Measurements from ENCODE around the gene SLC22A17.
A peak's percentile ranks its signal among the peaks of the same experiment; 100 is the strongest.
"Not testable (repeated sequence)": the region's sequence is repeated elsewhere in the genome, so short reads cannot be mapped to it uniquely, and the experiment has no call there.

Gene SLC22A17

DNA sequence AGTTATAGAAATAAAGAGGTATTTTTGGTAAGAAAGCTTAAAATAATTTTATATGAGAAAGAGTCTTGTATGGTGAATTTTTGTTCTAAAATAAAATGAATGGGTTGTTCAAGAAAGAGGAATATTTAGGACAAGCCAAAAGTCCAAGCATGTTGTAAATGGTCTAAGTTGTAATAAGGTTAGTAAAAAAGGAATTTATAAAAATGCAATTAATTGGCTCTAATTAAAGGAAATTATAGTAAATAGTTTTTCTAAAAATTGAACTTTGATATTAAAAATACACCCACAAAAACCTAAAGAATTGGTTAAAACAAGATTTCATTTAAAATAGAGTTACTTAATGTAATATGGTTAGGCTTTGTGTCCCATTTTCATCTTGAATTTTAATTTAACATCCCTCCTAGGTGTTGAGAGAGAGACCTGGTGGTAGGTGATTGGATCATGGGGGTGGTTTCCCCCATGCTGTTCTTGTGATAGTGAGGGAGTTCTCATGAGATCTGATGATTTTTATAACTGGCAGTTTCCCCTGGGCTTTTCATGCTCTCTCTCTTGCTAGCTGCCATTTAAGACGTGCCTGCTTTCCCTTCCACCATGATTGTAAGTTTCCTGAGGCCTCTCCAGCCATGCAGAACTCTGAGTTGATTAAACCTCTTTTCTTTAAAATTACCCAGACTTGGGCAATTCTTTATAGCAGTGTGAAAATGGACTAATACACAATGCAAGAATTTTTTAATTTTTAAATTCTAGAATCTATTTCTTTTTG is 13.0 kb downstream of the SLC22A17 start:
- DNase-seq (ENCODE audit: low read depth), result no peak

DNA sequence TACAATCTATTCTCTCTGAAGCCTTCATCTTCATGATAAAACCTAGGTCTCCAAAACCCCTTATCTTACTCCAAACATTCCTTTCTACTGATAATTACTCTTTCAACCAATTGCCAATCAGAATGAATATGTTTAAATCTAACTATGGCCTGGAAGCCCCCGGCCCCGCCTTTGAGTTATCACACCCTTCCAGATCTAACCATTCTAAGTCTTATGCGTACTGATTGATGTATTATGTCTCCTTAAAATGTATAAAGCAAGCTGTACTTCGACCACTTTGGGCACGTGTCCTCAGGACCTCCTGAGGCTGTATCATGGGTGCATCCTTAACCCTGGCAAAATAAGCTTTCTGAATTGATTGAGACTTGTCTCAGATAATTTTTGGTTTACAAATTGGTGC is 17.1 kb downstream of the SLC22A17 start:
- no peak for DNase-seq (ENCODE audit: low read depth)

DNA sequence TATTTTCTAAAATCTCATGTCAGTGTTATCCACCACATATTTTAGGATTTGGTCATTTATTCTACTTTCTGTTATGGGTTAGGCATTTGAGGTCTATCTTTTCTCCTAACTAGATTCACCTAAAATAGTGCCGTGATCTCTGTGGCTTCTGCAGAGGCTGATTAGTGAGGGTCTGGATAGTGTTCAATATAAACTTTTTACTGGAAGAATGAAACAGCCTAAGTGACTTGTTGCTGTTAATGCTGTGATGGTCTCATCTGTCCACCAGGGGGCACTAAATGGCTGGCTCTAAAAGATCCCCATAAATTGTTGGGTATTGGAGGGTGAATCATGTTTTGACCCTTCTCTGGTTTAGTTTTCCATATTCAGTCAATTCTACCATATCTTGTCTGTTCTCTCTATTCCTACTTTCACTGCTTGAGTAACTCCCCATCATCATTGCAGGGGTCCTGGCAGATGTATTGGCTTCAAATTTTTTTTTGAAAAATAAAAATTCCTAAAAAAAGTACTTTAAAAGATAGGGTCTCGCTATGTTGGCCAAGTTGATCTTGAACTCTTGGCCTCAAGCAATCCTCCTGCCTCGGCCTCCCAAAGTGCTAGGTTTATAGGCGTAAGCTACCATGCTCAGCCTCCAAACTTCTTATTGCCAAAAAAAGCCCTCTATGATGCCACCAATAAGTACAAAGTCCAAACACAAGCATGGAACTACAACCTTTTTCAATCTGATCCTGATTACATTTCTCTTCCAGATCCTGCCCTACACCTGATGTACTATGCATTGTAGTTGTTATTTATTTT is 24.5 kb downstream of the SLC22A17 start:
- DNase-seq (ENCODE audit: low read depth), result no peak

DNA sequence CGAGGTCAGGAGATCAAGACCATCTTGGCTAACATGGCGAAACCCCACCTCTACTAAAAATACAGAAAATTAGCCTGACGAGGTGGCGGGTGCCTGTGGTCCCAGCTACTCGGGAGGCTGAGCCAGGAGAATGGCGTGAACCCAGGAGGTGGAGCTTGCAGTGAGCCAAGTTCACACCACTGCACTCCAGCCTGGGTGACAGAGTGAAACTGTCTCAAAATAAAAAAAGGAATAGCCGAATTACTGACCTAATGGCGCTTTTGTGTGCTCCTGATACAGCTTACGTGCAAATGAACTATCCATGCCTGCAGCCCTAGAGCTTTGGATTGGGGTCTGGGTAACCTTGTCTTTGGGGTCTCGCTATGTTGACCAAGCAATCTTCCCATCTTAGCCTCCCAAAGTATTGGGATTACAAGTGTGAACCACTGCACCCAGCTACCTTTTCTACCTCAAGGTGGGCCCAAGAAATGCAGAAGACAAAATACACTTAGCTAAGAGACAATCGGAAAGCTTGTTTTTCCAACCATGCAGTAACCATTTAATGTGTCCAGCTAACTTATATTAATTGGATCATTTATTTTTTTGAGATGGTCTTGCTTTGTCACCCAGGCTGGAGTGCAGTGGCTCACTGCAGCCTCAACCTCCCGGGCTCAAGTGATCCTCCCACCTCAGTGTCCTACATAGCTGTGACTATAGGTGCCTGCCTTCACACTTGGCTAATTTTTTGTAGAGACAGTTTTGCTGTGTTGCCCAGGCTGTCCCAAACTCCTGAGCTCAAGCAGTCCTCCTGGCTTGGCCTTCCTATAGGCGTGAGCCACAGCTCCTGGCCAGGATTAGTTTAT is 26.0 kb downstream of the SLC22A17 start:
- no peak for DNase-seq (ENCODE audit: low read depth)

DNA sequence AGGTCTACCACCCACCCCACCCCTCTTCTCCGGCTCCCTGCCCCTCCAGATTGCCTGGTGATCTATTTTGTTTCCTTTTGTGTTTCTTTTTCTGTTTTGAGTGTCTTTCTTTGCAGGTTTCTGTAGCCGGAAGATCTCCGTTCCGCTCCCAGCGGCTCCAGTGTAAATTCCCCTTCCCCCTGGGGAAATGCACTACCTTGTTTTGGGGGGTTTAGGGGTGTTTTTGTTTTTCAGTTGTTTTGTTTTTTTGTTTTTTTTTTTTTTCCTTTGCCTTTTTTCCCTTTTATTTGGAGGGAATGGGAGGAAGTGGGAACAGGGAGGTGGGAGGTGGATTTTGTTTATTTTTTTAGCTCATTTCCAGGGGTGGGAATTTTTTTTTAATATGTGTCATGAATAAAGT is 26.9 kb downstream of the SLC22A17 start:
- DNase-seq (ENCODE audit: low read depth), result not testable (repeated sequence)

DNA sequence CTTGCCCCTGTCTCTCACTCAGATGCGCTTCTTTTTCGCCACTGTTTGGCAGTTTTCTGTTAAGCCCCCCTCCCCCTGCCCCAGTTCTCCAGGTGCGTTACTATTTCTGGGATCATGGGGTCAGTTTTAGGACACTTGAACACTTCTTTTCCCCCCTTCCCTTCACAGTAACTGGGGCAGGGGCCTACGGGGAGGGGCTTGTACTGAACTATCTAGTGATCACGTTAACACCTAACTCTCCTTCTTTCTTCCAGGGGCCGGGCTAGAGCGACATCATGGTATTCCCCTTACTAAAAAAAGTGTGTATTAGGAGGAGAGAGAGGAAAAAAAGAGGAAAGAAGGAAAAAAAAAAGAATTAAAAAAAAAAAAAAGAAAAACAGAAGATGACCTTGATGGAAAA is 27.7 kb downstream of the SLC22A17 start:
- DNase-seq (ENCODE audit: low read depth), result no peak

DNA sequence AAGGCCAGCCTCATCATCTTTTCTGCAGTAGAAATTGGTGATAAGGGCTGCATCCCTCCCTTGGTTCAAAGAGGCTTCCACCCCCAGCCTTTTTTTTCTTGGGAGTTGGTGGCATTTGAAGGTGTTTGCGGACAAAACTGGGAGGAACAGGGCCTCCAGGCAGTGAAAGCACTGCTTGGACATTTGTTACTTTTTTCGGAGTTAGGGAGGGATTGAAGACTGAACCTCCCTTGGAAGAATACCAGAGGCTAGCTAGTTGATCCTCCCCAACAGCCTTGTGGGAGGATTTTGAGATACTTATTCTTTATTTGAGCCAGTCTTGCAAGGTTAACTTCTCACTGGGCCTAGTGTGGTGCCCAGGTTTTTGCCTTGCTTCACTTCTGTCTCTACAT is 28.2 kb downstream of the SLC22A17 start:
- DNase-seq (ENCODE audit: low read depth), result no peak

DNA sequence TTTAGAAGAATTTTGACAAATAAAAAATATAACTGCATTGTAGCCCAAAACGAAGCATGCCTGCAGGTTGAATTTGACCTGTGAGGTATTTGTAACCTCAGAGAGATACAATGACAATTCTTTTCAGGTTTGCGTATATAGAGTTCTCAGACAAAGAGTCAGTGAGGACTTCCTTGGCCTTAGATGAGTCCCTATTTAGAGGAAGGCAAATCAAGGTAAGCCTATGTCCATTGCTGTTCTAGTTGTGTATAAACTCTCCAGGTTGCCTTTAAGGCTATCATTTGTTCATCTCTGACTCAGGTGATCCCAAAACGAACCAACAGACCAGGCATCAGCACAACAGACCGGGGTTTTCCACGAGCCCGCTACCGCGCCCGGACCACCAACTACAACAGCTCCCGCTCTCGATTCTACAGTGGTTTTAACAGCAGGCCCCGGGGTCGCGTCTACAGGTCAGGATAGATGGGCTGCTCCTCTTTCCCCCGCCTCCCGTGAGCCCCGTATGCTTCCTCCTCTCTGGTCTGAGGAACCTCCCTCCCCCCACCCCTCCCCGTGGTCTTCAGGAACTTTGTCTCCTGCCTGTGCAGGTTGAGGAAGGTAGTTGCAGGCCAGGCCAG is 28.7 kb downstream of the SLC22A17 start:
- no peak for DNase-seq (ENCODE audit: low read depth)

DNA sequence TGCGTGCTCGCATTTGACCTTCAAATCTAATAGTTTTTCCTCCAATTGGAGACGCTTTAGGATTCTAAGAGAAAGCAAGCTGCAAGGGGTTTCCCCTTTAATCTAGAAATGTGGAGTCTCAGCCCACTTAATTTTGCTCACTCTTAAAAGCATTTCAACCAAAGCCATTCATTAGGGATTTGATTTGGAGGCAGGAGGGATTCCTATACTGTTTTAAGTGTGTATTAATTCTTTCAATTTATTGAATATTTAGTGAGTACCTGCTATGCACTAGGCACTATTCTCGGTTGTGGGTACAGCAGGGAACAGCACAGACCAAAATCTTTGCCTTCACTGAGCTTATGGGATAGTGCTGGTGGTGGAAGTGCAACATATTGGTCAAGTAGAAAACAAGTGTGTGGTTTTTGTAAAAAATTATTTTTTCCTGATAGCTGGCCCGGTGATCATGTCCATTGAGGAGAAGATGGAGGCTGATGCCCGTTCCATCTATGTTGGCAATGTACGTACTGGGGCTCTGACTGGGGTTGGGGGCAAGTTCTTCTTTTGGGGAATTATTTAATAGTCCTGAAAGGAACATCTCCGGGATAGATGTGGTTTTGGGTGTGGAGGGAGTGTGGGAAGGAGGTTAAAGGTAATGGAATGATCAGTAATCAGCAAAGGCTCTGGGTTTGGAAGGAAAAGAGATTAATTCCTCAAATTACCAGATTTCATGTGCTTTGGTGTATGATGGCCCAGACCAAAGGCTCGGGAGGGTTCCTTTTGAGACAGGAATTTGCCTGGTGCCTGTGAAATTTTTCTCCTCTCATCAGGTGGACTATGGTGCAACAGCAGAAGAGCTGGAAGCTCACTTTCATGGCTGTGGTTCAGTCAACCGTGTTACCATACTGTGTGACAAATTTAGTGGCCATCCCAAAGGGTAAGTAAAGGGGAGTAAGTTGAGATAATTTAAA is 29.8 kb downstream of the SLC22A17 start:
- no peak for DNase-seq (ENCODE audit: low read depth)

DNA sequence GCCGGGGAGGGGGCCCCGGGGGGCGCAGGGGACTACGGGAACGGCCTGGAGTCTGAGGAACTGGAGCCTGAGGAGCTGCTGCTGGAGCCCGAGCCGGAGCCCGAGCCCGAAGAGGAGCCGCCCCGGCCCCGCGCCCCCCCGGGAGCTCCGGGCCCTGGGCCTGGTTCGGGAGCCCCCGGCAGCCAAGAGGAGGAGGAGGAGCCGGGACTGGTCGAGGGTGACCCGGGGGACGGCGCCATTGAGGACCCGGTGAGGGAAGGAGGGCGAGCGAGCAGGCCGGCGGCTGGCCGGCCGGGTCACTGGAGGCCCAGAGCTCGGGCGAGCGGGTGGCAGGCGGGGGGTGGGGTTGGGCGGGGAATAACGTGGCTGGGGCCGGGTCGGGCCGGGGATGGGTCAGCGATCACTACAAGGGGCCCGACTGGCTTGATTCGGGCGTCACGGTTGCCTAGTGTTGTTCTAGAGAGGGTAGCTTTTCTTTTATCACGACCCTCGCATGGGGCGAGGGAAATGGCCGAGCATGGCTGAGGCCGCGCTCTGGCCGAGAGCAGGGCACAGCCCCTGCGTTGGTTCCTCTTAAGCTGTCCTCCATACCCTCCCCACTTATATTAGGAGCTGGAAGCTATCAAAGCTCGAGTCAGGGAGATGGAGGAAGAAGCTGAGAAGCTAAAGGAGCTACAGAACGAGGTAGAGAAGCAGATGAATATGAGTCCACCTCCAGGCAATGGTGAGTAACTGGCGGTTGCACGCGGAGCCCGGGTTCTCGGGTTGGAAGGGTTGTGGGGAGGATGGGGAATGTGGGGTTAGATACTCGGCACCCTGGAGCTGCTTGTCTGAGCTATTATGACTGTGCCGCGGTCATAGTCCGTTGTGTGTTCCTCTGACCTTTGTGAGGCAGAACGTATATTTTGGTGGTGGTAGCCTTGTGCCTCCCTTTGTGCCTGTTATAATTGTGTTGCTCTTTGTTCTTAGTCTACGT is 30.8 kb downstream of the SLC22A17 start:
- no peak for DNase-seq (ENCODE audit: low read depth)

DNA sequence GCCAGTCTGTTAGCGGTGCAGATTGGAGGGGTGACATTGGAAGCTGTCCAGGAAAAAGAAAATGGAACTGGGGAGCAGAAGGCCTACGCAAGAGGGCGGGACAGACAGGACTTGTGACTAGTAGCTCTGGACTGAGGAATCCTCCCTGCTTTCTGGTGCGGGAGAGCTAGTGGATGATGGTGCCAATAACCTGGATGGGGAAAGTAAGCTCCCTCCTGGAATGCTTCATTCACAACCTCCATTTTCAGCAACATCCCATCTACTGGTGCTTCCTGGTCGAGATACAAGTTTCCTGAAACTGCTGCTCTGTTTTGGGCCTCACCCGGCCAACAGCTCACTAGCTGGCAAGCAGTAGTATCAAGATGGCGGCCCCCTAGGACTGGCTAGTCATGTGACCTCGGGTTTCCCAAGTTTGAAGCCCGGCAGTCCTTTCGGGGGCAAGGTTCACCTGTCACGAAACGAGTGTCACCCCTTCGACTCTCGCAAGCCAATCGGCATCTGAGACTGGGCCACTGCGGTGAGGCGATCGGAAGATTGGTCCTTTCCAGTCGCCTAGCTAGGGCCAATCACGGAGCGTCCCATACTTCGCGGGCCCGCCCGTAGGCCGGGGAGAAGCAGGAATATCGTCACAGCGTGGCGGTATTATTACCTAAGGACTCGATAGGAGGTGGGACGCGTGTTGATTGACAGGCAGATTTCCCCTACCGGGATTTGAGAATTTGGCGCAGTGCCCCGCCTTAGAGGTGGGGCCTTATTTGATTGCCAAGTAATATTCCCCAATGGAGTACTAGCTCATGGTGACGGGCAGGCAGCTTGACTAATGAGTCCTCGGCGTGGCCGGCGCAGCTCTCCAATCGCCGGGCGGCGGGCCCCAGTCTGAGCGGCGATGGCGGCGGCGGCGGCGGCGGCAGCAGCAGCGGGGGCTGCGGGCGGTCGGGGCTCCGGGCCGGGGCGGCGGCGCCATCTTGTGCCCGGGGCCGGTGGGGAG is 31.8 kb downstream of the SLC22A17 start, which contains the start of gene PABPN1:
PABPN1 (plus strand) TSS at position 874 of the 988 bp plus-strand sequence; CDS start at position 887, 13 bp downstream.
- peak; percentile 99 for DNase-seq (ENCODE audit: low read depth)

DNA sequence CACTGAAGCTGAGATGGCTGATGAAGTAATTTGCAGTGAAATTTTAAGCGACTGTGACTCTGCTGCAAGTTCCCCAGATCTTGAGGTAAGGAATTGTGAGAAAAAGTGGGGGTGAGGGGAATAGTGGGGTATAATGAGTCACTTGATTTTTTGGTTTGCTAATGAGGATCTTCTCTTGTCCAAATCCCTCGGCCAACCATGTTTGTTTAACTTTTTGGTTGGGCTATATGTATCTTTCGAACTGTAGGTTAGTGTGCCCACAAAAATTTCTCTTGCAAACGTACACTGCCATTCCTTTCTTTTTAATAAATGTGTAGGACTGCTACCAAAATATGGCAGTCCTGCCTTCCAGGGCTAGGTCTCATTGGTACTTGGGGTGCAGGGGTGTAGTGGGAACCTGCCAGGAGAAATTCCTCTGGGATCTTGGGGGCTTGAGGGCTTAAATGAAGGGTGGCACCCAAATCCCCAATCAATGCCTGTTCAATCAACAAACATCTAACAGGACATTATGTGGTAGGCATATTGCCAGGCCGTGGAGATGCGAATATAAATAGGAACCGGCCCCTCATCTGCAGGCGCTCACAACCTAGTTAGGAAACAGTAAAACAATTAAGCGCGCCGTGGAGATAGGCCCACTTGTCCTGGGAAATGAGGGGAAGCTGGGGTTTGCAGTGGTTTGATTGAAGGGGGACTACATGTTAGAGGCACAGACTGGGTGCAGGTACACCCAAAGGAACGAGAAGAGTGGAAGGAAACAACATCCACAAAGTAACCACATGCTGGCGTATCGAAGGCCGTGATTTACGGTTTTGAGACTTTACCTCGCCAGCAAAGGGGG is 32.7 kb downstream of the SLC22A17 start:
- no peak for DNase-seq (ENCODE audit: low read depth)

DNA sequence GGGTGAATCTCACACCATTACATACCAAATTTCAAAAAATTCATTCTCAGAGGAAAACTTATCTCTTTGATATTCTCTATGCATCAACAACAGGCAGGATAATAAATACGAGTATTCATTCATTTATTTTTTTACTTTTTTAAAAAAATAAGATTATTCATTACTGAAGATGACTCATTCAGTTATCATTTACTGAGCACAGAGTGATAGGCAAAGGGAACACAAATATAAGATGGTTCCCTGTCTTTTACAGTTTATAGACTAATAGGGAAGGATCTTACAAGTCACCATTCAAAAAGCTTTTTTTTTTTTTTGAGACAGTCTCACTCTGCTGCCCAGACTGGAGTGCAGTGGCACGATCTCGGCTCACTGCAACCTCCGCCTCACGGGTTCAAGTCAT is 36.4 kb downstream of the SLC22A17 start:
- no peak for DNase-seq (ENCODE audit: low read depth)

DNA sequence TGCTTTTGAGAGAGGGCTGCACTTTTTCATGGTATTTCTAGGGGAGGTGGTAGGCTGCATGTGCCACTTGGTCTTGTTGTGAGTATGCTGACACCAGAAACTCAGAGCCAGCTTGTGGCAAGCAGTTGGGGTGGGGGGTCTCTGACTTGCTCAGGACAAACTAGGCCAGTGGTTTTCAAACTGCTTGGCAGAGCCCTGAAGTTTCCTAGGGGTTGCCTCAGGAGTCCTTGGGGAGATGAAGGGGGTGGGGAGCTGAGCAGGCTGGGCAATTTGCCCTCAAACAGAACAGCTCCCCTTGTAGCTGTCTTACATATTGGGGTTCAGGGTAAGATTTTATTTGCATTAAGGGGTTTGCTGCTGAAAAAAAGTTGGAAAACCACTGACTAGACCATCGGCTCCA is 42.1 kb downstream of the SLC22A17 start:
- DNase-seq (ENCODE audit: low read depth), result no peak

DNA sequence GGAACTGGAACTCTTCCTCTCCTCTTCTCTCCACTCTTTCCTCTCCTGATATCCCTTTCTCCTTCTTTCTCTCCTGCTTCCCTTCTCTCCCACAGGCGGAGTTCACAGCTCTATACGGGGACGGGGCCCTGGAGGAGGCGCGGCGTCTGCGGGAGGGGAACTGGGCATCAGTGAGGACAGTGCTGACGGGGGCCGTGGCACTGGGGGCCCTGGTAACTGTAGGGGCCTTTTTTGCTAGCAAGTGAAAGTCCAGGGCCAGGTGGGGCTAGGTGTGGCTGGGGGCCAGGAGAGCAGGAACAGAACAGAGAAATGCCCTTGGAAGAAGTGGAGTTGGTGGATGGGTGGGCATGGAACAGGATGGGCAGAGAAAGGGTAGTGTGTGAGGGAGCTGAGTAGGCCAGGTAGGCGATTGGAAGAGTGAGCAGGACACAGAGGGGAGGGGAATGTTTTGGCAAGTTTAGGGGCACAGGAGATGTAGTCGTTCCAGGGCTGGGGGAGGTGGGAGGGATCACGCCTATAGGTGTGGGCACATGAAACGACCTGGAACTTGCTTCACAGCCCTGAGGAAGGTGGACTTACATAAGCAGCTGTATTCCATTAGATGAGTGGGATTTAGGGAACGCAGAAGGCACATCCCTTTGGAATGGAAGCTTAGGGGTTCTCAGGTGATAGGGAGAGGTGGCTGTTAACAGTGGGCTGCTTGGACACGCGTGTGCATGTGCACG is 43.8 kb downstream of the SLC22A17 start:
- no peak for DNase-seq (ENCODE audit: low read depth)

Data from non-pigmented ciliary epithelial cell (primary cell).